PC-3 (cell line): Measurements from ENCODE around the gene RPS3.

Source experiments
- CTCF ChIP-seq: fragments of 300-600 bp; sonication (generic); conservative IDR thresholded peaks from 2 replicates; pipeline ENCODE4 v1.5.1; 2017; ENCODE audit warnings: antibody characterized with exemption, low read depth, mild to moderate bottlenecking, low read length
- EZH2 ChIP-seq: fragments of 300-600 bp; sonication (generic); IDR thresholded peaks from one replicate; pipeline ENCODE4 v1.6.1; 2017; ENCODE audit warnings: antibody characterized with exemption, mild to moderate bottlenecking, low read length; ENCODE audit not compliant: unreplicated experiment
- EZH2phosphoT487 ChIP-seq: fragments of 300-600 bp; sonication (generic); IDR thresholded peaks from 2 replicates; pipeline ENCODE4 v1.6.1; 2018; ENCODE audit warnings: mild to moderate bottlenecking, antibody characterized with exemption, low read length, borderline replicate concordance

- TF ChIP-seq CTCF = no peak
- TF ChIP-seq EZH2phosphoT487 = no peak
- TF ChIP-seq EZH2 = no peak
Observed at GRCh38 chr11:75439026-75439425, 39.7 kb downstream of the RPS3 start.
